ENCODE measurements around the gene KRTAP4-12. TPM values are rescaled to one million over a fixed set of nuclear protein-coding genes. Genes with fewer than 3 reads are reported as not detected.
"Not testable (repeated sequence)": the region's sequence is repeated elsewhere in the genome, so short reads cannot be mapped to it uniquely, and the experiment has no call there.

KRTAP4-12 gene
- total RNA-seq, 1 donor, result not detected

GRCh38 chr17:41083427-41083826 lies 40.6 kb downstream of the KRTAP4-12 start:
- not testable (repeated sequence) for H3K27me3 ChIP-seq (ENCODE audit: insufficient read depth, low read length); H3K9me3 ChIP-seq (ENCODE audit: low read depth, low read length); H3K4me3 ChIP-seq (ENCODE audit: low read length); H3K4me1 ChIP-seq (ENCODE audit: insufficient read depth, low read length)

- H3K4me3 ChIP-seq (ENCODE audit: low read length), result no peak overlapping the region
- no peaks in the 10 kb centered on the region for H3K9me3 ChIP-seq (ENCODE audit: low read depth, low read length)
- H3K27me3 ChIP-seq (ENCODE audit: insufficient read depth, low read length), result no peaks in the 10 kb centered on the region
- no peaks in the 10 kb centered on the region for H3K4me1 ChIP-seq (ENCODE audit: insufficient read depth, low read length)
These were observed 41.4 kb downstream of the KRTAP4-12 start for GRCh38 chr17:41082626-41083025.

GRCh38 chr17:41076788-41077187 lies 47.2 kb downstream of the KRTAP4-12 start:
- no peaks in the 10 kb centered on the region for H3K9me3 ChIP-seq (ENCODE audit: low read depth, low read length)
- peaks cover 3% of the 10 kb centered on the region for H3K27me3 ChIP-seq (ENCODE audit: insufficient read depth, low read length)
- no peak overlapping the region for H3K4me3 ChIP-seq (ENCODE audit: low read length)
- H3K4me1 ChIP-seq (ENCODE audit: insufficient read depth, low read length), result no peaks in the 10 kb centered on the region

GRCh38 chr17:41073676-41074075 lies 50.3 kb downstream of the KRTAP4-12 start:
- H3K9me3 ChIP-seq (ENCODE audit: low read depth, low read length), result no peaks in the 10 kb centered on the region
- H3K4me1 ChIP-seq (ENCODE audit: insufficient read depth, low read length), result no peaks in the 10 kb centered on the region
- no peak overlapping the region for H3K4me3 ChIP-seq (ENCODE audit: low read length)
- H3K27me3 ChIP-seq (ENCODE audit: insufficient read depth, low read length), result peaks cover 3% of the 10 kb centered on the region

Other genes starting within 250 kb of the KRTAP4-12 start
- not detected for gene KRT20, start 238.9 kb downstream of the KRTAP4-12 start, total RNA-seq
- 0.52 TPM for gene KRT23, start 186.5 kb downstream of the KRTAP4-12 start, total RNA-seq
- not detected for gene KRT39, start 157.2 kb downstream of the KRTAP4-12 start, total RNA-seq
- gene KRT40, start 139.9 kb downstream of the KRTAP4-12 start, total RNA-seq, result 0.10 TPM
- 0.31 TPM for gene KRTAP3-3, start 130.0 kb downstream of the KRTAP4-12 start, total RNA-seq
- not detected for gene KRTAP3-2, start 124.3 kb downstream of the KRTAP4-12 start, total RNA-seq
- gene KRTAP3-1, start 115.1 kb downstream of the KRTAP4-12 start, total RNA-seq, result not detected
- gene KRTAP1-5, start 97.0 kb downstream of the KRTAP4-12 start, total RNA-seq, result not detected
- gene KRTAP1-4, start 94.0 kb downstream of the KRTAP4-12 start, total RNA-seq, result not detected
- not detected for gene KRTAP1-3, start 89.3 kb downstream of the KRTAP4-12 start, total RNA-seq
- not detected for gene KRTAP1-1, start 82.7 kb downstream of the KRTAP4-12 start, total RNA-seq
- gene KRTAP2-1, start 76.9 kb downstream of the KRTAP4-12 start, total RNA-seq, result not detected
- not detected for gene KRTAP2-2, start 69.0 kb downstream of the KRTAP4-12 start, total RNA-seq
- not detected for gene KRTAP2-3, start 64.1 kb downstream of the KRTAP4-12 start, total RNA-seq
- not detected for gene KRTAP2-4, start 58.3 kb downstream of the KRTAP4-12 start, total RNA-seq
- gene KRTAP4-7, start 40.0 kb downstream of the KRTAP4-12 start, total RNA-seq, result not detected
- gene KRTAP4-8, start 26.0 kb downstream of the KRTAP4-12 start, total RNA-seq, result not detected
- gene KRTAP4-16, start 22.0 kb downstream of the KRTAP4-12 start, total RNA-seq, result not detected
- not detected for gene KRTAP4-9, start 18.8 kb downstream of the KRTAP4-12 start, total RNA-seq
- not detected for gene KRTAP4-11, start 5.8 kb downstream of the KRTAP4-12 start, total RNA-seq
- gene KRTAP4-6, start 16.4 kb upstream of the KRTAP4-12 start, total RNA-seq, result not detected
- gene KRTAP4-5, start 25.6 kb upstream of the KRTAP4-12 start, total RNA-seq, result not detected
- gene KRTAP4-4, start 36.6 kb upstream of the KRTAP4-12 start, total RNA-seq, result not detected
- not detected for gene KRTAP4-3, start 44.0 kb upstream of the KRTAP4-12 start, total RNA-seq
- gene KRTAP4-2, start 54.0 kb upstream of the KRTAP4-12 start, total RNA-seq, result not detected
- gene KRTAP4-1, start 60.7 kb upstream of the KRTAP4-12 start, total RNA-seq, result not detected
- not detected for gene KRTAP9-1, start 65.7 kb upstream of the KRTAP4-12 start, total RNA-seq
- gene KRTAP9-2, start 102.5 kb upstream of the KRTAP4-12 start, total RNA-seq, result not detected
- gene KRTAP9-3, start 108.3 kb upstream of the KRTAP4-12 start, total RNA-seq, result not detected
- not detected for gene KRTAP9-8, start 113.8 kb upstream of the KRTAP4-12 start, total RNA-seq
- gene KRTAP9-4, start 125.5 kb upstream of the KRTAP4-12 start, total RNA-seq, result not detected
- not detected for gene KRTAP9-9, start 131.2 kb upstream of the KRTAP4-12 start, total RNA-seq
- not detected for gene KRTAP9-6, start 141.2 kb upstream of the KRTAP4-12 start, total RNA-seq
- not detected for gene KRTAP9-7, start 151.5 kb upstream of the KRTAP4-12 start, total RNA-seq
- gene KRTAP29-1, start 178.7 kb upstream of the KRTAP4-12 start, total RNA-seq, result not detected
- 0.21 TPM for gene KRTAP16-1, start 185.1 kb upstream of the KRTAP4-12 start, total RNA-seq
- gene KRTAP17-1, start 191.5 kb upstream of the KRTAP4-12 start, total RNA-seq, result not detected
- gene KRT33A, start 226.6 kb upstream of the KRTAP4-12 start, total RNA-seq, result not detected
- gene KRT33B, start 245.6 kb upstream of the KRTAP4-12 start, total RNA-seq, result not detected